Endothelial cell of umbilical vein (primary cell): ENCODE data around the gene CPZ. TPM values are rescaled to one million over a fixed set of nuclear protein-coding genes. Genes with fewer than 3 reads are reported as not detected.

ENCODE experiments used
- BruUV-seq: library from RNA; stranded (reverse); fragments of 400-500 nt; replicated peaks from 2 replicates; lab custom pipeline; 2021; lab: Mats Ljungman, UMichigan
- CTCF ChIA-PET: fragments of 300-600, 350-600 bp; sonication (Branson Sonifier 250); formaldehyde crosslinking; loops from one replicate; lab custom pipeline; 2021; ENCODE audit warnings: antibody characterized with exemption, inconsistent platforms; lab: Charles Lee
- POLR2A ChIA-PET: fragments of 300-600, 350-600 bp; sonication (Branson Sonifier 250); formaldehyde crosslinking; loops from one replicate; lab custom pipeline; 2021; ENCODE audit warnings: antibody characterized with exemption, inconsistent platforms; lab: Charles Lee
- DNase-seq: peaks from one replicate; pipeline ENCODE4 v3.0.0-alpha.2; 2011; ENCODE audit warnings: low read depth, low spot score
- FAIRE-seq: peaks from 2 replicates; lab custom pipeline; 2011; peaks lifted over from hg19 to GRCh38; lab: Jason Lieb, UNC
- H2AFZ ChIP-seq: 2 replicates; pipeline ENCODE4 v1.6.0; 2012; ENCODE audit warnings: low read depth, low read length, control low read depth, inconsistent platforms
- H3K27ac ChIP-seq: 2 replicates; pipeline ENCODE4 v1.5.1; 2011; ENCODE audit warnings: low read depth, mild to moderate bottlenecking, control low read depth, low read length, moderate library complexity; ENCODE audit not compliant: insufficient read depth
- H3K27me3 ChIP-seq, 2 experiments: 2 replicates each; pipeline versions ENCODE4 v1.6.0 to v1.6.1; 2011; ENCODE audit warnings: low read length in 2 of 2, mixed read lengths in 1 of 2; ENCODE audit not compliant: control insufficient read depth in 2 of 2, insufficient read depth in 2 of 2
- H3K36me3 ChIP-seq, 2 experiments: 2 replicates in 1 of 2; 3 replicates in 1 of 2; pipeline ENCODE4 v1.5.1; 2011; ENCODE audit warnings: low read length in 2 of 2, mild to moderate bottlenecking in 1 of 2, moderate library complexity in 1 of 2; ENCODE audit not compliant: control insufficient read depth in 2 of 2, insufficient read depth in 2 of 2; ENCODE audit errors: extremely low read depth in 1 of 2
- H3K4me1 ChIP-seq: 3 replicates; pipeline ENCODE4 v1.5.1; 2011; ENCODE audit warnings: mild to moderate bottlenecking, low read length; ENCODE audit not compliant: control insufficient read depth, insufficient read depth; ENCODE audit errors: extremely low read depth
- H3K4me2 ChIP-seq: 2 replicates; pipeline ENCODE4 v1.6.1; 2011; ENCODE audit warnings: low read length, control low read depth, mixed read lengths; ENCODE audit not compliant: insufficient read depth
- H3K4me3 ChIP-seq, 3 experiments: fragments of 200-600 bp in 1 of 3; sonication (generic), shearing (Covaris generic) in 1 of 3; replicated peaks in 1 of 3; 2 replicates each; pipeline ENCODE4 v1.5.1; 2011 to 2016; ENCODE audit warnings: control low read depth in 3 of 3, low read length in 3 of 3, mild to moderate bottlenecking in 2 of 3, inconsistent platforms in 1 of 3, low read depth in 1 of 3, moderate library complexity in 1 of 3; ENCODE audit not compliant: insufficient read depth in 1 of 3
- H3K79me2 ChIP-seq: 2 replicates; pipeline ENCODE4 v1.6.0; 2012; ENCODE audit warnings: low read length, inconsistent platforms; ENCODE audit not compliant: control insufficient read depth, insufficient read depth
- H3K9ac ChIP-seq: replicated peaks from 2 replicates; pipeline ENCODE3; 2011; ENCODE audit warnings: low read length, control low read depth; ENCODE audit not compliant: insufficient read depth; ENCODE audit errors: extremely low read depth
- H3K9me1 ChIP-seq: replicated peaks from 3 replicates; pipeline ENCODE4 v1.6.0; 2011; ENCODE audit warnings: mild to moderate bottlenecking, low read length; ENCODE audit not compliant: control insufficient read depth, insufficient read depth; ENCODE audit errors: extremely low read depth
- H3K9me3 ChIP-seq: replicated peaks from 2 replicates; pipeline ENCODE4 v1.5.1; 2012; ENCODE audit warnings: low read length, inconsistent platforms; ENCODE audit not compliant: control insufficient read depth, insufficient read depth
- H4K20me1 ChIP-seq: replicated peaks from 2 replicates; pipeline ENCODE3; 2011; ENCODE audit warnings: mild to moderate bottlenecking, low read length; ENCODE audit not compliant: control insufficient read depth, insufficient read depth; ENCODE audit errors: extremely low read depth
- EZH2 ChIP-seq: IDR thresholded peaks from 2 replicates; pipeline ENCODE4 v1.6.1; 2012; ENCODE audit warnings: borderline replicate concordance, low read depth, mild to moderate bottlenecking, moderate library complexity, low read length, inconsistent platforms; ENCODE audit not compliant: severe bottlenecking
- FOS ChIP-seq: IDR thresholded peaks from 2 replicates; pipeline ENCODE4 v1.6.1; 2011; ENCODE audit warnings: mild to moderate bottlenecking, low read length, moderate library complexity, borderline replicate concordance; ENCODE audit not compliant: insufficient read depth
- GATA2 ChIP-seq: IDR thresholded peaks from 2 replicates; pipeline ENCODE4 v1.7.0; 2011; ENCODE audit warnings: low read depth, mild to moderate bottlenecking, moderate library complexity, mixed read lengths, low read length; ENCODE audit not compliant: insufficient read length, insufficient read depth
- JUN ChIP-seq: IDR thresholded peaks from 2 replicates; pipeline ENCODE4 v1.6.1; 2011; ENCODE audit warnings: borderline replicate concordance, low read depth; ENCODE audit not compliant: insufficient read length, insufficient read depth
- MYC ChIP-seq: IDR thresholded peaks from one replicate; pipeline ENCODE4 v1.6.1; 2011; ENCODE audit warnings: mild to moderate bottlenecking, low read depth, low read length
- POLR2A ChIP-seq: IDR thresholded peaks from 2 replicates; pipeline ENCODE4 v1.6.1; 2012; ENCODE audit warnings: low read depth, mild to moderate bottlenecking, control low read depth, low read length
- POLR2AphosphoS5 ChIP-seq: IDR thresholded peaks from 2 replicates; pipeline ENCODE4 v1.6.1; 2012; ENCODE audit warnings: low read depth, mild to moderate bottlenecking, control low read depth, low read length, moderate library complexity; ENCODE audit not compliant: insufficient read depth
- dilution Hi-C: fragments of 300-500 bp; cut with MboI; formaldehyde crosslinking; loops from one replicate; pipeline ENCODE4 v1.15.0; 2019; ENCODE audit warnings: low sequenced_read_pairs; ENCODE audit not compliant: extremely low pct_ligation_motif_present
- intact Hi-C: fragments of 100-400 bp; cut with micrococcal nuclease; formaldehyde crosslinking; loops from one replicate; pipeline ENCODE4 v1.10.0; 2022
- polyA plus RNA-seq, 4 experiments: library from polyadenylated mRNA; depleted of rRNA in 3 of 4; stranded (reverse) in 3 of 4; unstranded in 1 of 4; fragments of >200 nt; gene quantifications; 2 replicates each; pipeline versions ENCODE4 v1.2.1 to v1.2.3, GENCODE V29; 2011 to 2012; ENCODE audit warnings: missing spikeins in 1 of 4
- total RNA-seq: library from RNA; stranded (reverse); gene quantifications from 2 replicates; pipeline ENCODE4 v1.2.3, GENCODE V29; 2021
- TF ChIP-seq, protein P1 (sequence below): IDR thresholded peaks from 2 replicates; pipeline ENCODE4 v1.6.1; 2011; ENCODE audit not compliant: insufficient read depth, insufficient read length
- TF ChIP-seq, protein P2 (sequence below), 2 donors: IDR thresholded peaks; 1 replicate in 1 of 2; 2 replicates in 1 of 2; pipeline ENCODE4 v1.5.1; 2011; ENCODE audit warnings: low read length in 2 of 2, mild to moderate bottlenecking in 2 of 2, moderate library complexity in 2 of 2, control low read depth in 1 of 2, inconsistent platforms in 1 of 2, low read depth in 1 of 2; ENCODE audit not compliant: insufficient read depth in 1 of 2; ENCODE audit errors: extremely low read depth in 1 of 2

CPZ gene
- total and polyA plus RNA-seq, 2 donors (not counting 3 experiments of a cell fraction or from before 2014, with no cell fraction given): not detected

DNA sequence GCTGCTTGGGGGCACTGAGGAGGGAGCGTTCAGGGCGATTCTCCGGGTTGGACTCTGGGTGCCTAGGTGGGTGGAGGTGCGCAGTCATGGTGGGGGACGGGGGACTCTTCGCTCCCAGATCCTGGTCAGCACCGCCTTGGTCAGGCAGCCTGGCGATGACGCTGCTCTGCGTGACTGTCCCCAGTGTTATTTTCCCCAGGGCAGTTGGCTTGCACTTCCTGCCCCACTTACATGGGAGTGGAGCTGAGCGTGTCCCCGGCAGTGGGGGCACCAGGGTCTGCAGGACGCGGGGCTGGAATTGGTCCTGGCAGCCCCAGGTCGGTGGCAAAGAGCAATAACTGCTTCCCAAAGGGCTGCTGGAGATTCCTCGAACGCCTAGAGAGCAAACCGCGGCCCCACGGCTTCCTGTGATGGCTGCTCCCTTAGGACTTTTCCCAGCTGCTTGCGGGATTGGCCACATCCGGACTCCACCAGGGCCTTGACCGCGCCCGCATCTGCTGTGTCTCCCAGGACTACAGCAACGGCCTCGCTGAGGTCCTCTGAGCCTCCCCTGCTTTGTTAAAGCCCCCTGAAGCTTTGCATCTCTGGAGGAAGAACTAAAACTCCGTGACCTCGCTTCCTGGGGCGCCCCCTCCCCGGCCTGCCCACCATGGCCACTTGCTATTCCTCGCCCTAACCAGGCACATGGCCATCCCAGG is 47.7 kb upstream of the CPZ start:
- no peak for DNase-seq
- Histone ChIP-seq H3K4me3 (no peak overlapping the region), H3K9me1 (no peaks in the 10 kb centered on the region), H3K4me1 (no peaks in the 10 kb centered on the region), H3K9me3 (no peaks in the 10 kb centered on the region), H2AFZ (no peak overlapping the region), H3K4me2 (no peak overlapping the region), H3K27me3 (no peaks in the 10 kb centered on the region), H3K27ac (no peak overlapping the region), H4K20me1 (no peaks in the 10 kb centered on the region), H3K79me2 (no peaks in the 10 kb centered on the region), H3K9ac (no peak overlapping the region), H3K36me3 (no peaks in the 10 kb centered on the region)
- no peak for TF ChIP-seq JUN
- TF ChIP-seq, protein P1, sequence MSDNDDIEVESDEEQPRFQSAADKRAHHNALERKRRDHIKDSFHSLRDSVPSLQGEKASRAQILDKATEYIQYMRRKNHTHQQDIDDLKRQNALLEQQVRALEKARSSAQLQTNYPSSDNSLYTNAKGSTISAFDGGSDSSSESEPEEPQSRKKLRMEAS: no peak
- TF ChIP-seq, protein P2, sequence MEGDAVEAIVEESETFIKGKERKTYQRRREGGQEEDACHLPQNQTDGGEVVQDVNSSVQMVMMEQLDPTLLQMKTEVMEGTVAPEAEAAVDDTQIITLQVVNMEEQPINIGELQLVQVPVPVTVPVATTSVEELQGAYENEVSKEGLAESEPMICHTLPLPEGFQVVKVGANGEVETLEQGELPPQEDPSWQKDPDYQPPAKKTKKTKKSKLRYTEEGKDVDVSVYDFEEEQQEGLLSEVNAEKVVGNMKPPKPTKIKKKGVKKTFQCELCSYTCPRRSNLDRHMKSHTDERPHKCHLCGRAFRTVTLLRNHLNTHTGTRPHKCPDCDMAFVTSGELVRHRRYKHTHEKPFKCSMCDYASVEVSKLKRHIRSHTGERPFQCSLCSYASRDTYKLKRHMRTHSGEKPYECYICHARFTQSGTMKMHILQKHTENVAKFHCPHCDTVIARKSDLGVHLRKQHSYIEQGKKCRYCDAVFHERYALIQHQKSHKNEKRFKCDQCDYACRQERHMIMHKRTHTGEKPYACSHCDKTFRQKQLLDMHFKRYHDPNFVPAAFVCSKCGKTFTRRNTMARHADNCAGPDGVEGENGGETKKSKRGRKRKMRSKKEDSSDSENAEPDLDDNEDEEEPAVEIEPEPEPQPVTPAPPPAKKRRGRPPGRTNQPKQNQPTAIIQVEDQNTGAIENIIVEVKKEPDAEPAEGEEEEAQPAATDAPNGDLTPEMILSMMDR (IDR thresholded peaks at IDR 0.05; ENCODE audit: extremely low read depth in 1 of 2, insufficient read depth in 1 of 2, low read depth in 1 of 2, low read length in 2 of 2): no peak
- no peak for TF ChIP-seq GATA2
- no peak for TF ChIP-seq MYC
- TF ChIP-seq FOS: no peak
- TF ChIP-seq EZH2: no peak
- TF ChIP-seq POLR2AphosphoS5: no peak
- no peak for TF ChIP-seq POLR2A
- dilution Hi-C loops: no loop called here
- FAIRE-seq: no peak
- intact Hi-C loops: no loop called here
- CTCF ChIA-PET: interaction anchor here (1.0 kb wide), 1 partner anchor 76 kb away, joined by 3 read pairs; no protein-coding TSS in a partner anchor
- BruUV-seq: no TSS peak
- POLR2A ChIA-PET: no interaction called here
